K562 (cell line): Measurements from ENCODE around the gene NKG7. TPM values are rescaled to one million over a fixed set of nuclear protein-coding genes. Genes with fewer than 3 reads are reported as not detected.

Experiments
- ARID3A ChIP-seq: IDR thresholded peaks from 2 replicates; pipeline ENCODE4 v1.6.1; 2012; ENCODE audit warnings: low read depth, low read length, improper control_type of control experiment, borderline replicate concordance
- ATF7 ChIP-seq: fragments of 450-650 bp; IDR thresholded peaks from 2 replicates; pipeline ENCODE4 v1.7.1; 2014; ENCODE audit warnings: mild to moderate bottlenecking, moderate library complexity
- CLOCK ChIP-seq: fragments of 250-450 bp; sonication (Bioruptor Pico); IDR thresholded peaks from 2 replicates; pipeline ENCODE4 v1.4.0; 2020; ENCODE audit warnings: mild to moderate bottlenecking, moderate library complexity, borderline replicate concordance
- ESRRA ChIP-seq: fragments of 450-650 bp; IDR thresholded peaks from 2 replicates; pipeline ENCODE4 v1.6.1; 2014; ENCODE audit warnings: low read depth, mild to moderate bottlenecking, moderate library complexity, borderline replicate concordance
- ETS2 ChIP-seq: IDR thresholded peaks from 2 replicates; pipeline ENCODE4 v1.6.1; 2016; ENCODE audit warnings: borderline replicate concordance, missing genetic modification characterization, mild to moderate bottlenecking, moderate library complexity, missing compliant biosample characterization; ENCODE audit not compliant: poor library complexity, severe bottlenecking
- HDAC1 ChIP-seq, 2 experiments: fragments of 450-650 bp; IDR thresholded peaks; 2 replicates each; pipeline ENCODE4 v1.6.1; 2016 to 2017; ENCODE audit warnings: inconsistent platforms in 1 of 2, mild to moderate bottlenecking in 1 of 2, moderate library complexity in 1 of 2
- KAT2B ChIP-seq: IDR thresholded peaks from one replicate; pipeline ENCODE4 v1.6.1; 2012; ENCODE audit warnings: low read depth, mild to moderate bottlenecking, control low read depth, inconsistent platforms, low read length, moderate library complexity
- KAT8 ChIP-seq: fragments of 450-650 bp; IDR thresholded peaks from 2 replicates; pipeline ENCODE4 v1.6.1; 2016; ENCODE audit warnings: low read depth, mild to moderate bottlenecking
- NFXL1 ChIP-seq: fragments of 450-650 bp; formaldehyde crosslinking; IDR thresholded peaks from 2 replicates; pipeline ENCODE4 v1.4.0; 2021; ENCODE audit warnings: mild to moderate bottlenecking
- PPARD ChIP-seq: fragments of 250-450 bp; sonication (Bioruptor Pico); IDR thresholded peaks from 2 replicates; pipeline ENCODE4 v1.8.0; 2022; ENCODE audit warnings: inconsistent platforms, mild to moderate bottlenecking, moderate library complexity
- PRMT5 ChIP-seq: sonication (generic); formaldehyde crosslinking; IDR thresholded peaks from 2 replicates; pipeline ENCODE4 v1.5.0; 2020; ENCODE audit warnings: missing genetic modification reagents
- RNF2 ChIP-seq: sonication (generic); IDR thresholded peaks from 2 replicates; pipeline ENCODE4 v1.6.1; 2016
- RREB1 ChIP-seq: fragments of 250-450 bp; sonication (Bioruptor Pico); IDR thresholded peaks from 2 replicates; pipeline ENCODE4 v1.4.0; 2020
- SP2 ChIP-seq: IDR thresholded peaks from 2 replicates; pipeline ENCODE4 v1.6.1; 2011; ENCODE audit warnings: mild to moderate bottlenecking, low read depth, low read length, moderate library complexity; ENCODE audit not compliant: poor library complexity, severe bottlenecking; ENCODE audit errors: extremely low read depth
- ZKSCAN3 ChIP-seq: fragments of 250-450 bp; sonication (Bioruptor Pico); IDR thresholded peaks from 2 replicates; pipeline ENCODE4 v1.4.0; 2020
- ZNF431 ChIP-seq: sonication (generic); formaldehyde crosslinking; IDR thresholded peaks from 2 replicates; pipeline ENCODE4 v1.8.0; 2022; ENCODE audit warnings: mild to moderate bottlenecking, missing genetic modification reagents
- ZNF436 ChIP-seq: fragments of 250-450, 450-650 bp; sonication (Bioruptor Pico); formaldehyde crosslinking; IDR thresholded peaks from 2 replicates; pipeline ENCODE4 v1.7.0; 2020; ENCODE audit warnings: mild to moderate bottlenecking
- ZNF668 ChIP-seq: fragments of 250-450 bp; sonication (Bioruptor Pico); IDR thresholded peaks from 2 replicates; pipeline ENCODE4 v1.8.0; 2022; ENCODE audit warnings: mild to moderate bottlenecking, inconsistent platforms
- polyA plus RNA-seq, 8 experiments: library from polyadenylated mRNA; depleted of rRNA in 4 of 8; stranded (reverse) in 5 of 8; unstranded in 3 of 8; fragments of >200 nt; fragmentation: Nextera tagmentation in 2 of 8; fragmentation: Illumina TruSeq in 1 of 8; extraction: Ambion mirVana in 2 of 8; extraction: Trizol in 1 of 8; gene quantifications; 2 replicates each; pipeline versions ENCODE4 v1.2.1 to v1.2.3, GENCODE V29; 2011 to 2014; ENCODE audit warnings: inconsistent platforms in 1 of 8, missing spikeins in 1 of 8
- total RNA-seq, 7 experiments: library from RNA; depleted of rRNA in 6 of 7; stranded (reverse); fragments of >200 nt in 6 of 7; fragmentation: Illumina TruSeq in 2 of 7; extraction: Trizol in 2 of 7; gene quantifications; 2 replicates each; pipeline versions ENCODE4 v1.2.1 to v1.2.3, GENCODE V29; 2011 to 2021; ENCODE audit warnings: low replicate concordance in 1 of 7

The NKG7 gene
- total and polyA plus RNA-seq, 9 of the 15 experiments (the other 6 are each of a cell fraction or from before 2014, with no cell fraction given), result 0.30 to 0.70 (median 0.51) TPM; not detected in 2

GRCh38 chr19:51365965-51366388 is 6.5 kb downstream of the NKG7 start, which contains the start of gene ETFB (continued):
- TF ChIP-seq RREB1 (CRISPR knock-in tag) (0 out of 2 replicates have a peak, but pooled peaks have one; percentile 18), ZKSCAN3 (no peak), CLOCK (CRISPR knock-in tag) (no peak), KAT2B (no peak), PRMT5 (CRISPR knock-in tag) (no peak), ESRRA (peak; percentile 65; the same call in 1 of the 2 replicates), ETS2 (no peak), NFXL1 (CRISPR knock-in tag) (no peak), RNF2 (no peak), ZNF668 (no peak), HDAC1 (IDR thresholded peaks at IDR 0.05) (peak in 1 of 2 experiments; percentile 51; a peak in 2 of 4 replicates), SP2 (no peak), KAT8 (no peak), PPARD (no peak), ZNF436 (CRISPR knock-in tag) (no peak), ATF7 (no peak), ZNF431 (CRISPR knock-in tag) (no peak), ARID3A (no peak)
